Left renal pelvis (tissue), 4 donors: ENCODE results near the gene LIMCH1. TPM values are rescaled to one million over a fixed set of nuclear protein-coding genes. Genes with fewer than 3 reads are reported as not detected.
"Not testable (repeated sequence)": the region's sequence is repeated elsewhere in the genome, so short reads cannot be mapped to it uniquely, and the experiment has no call there.

Source experiments
- DNase-seq, 4 donors: peaks; one replicate each; pipeline ENCODE4 v3.0.0-alpha.2; 2013; ENCODE audit warnings: low read depth in 4 of 4, low spot score in 3 of 4
- polyA plus RNA-seq, 4 donors: library from polyadenylated mRNA; unstranded; fragments of 120-200 nt; gene quantifications; one replicate each; pipeline ENCODE4 v1.2.1, GENCODE V29; 2013; ENCODE audit not compliant: insufficient read length in 4 of 4

LIMCH1 gene, protein sequence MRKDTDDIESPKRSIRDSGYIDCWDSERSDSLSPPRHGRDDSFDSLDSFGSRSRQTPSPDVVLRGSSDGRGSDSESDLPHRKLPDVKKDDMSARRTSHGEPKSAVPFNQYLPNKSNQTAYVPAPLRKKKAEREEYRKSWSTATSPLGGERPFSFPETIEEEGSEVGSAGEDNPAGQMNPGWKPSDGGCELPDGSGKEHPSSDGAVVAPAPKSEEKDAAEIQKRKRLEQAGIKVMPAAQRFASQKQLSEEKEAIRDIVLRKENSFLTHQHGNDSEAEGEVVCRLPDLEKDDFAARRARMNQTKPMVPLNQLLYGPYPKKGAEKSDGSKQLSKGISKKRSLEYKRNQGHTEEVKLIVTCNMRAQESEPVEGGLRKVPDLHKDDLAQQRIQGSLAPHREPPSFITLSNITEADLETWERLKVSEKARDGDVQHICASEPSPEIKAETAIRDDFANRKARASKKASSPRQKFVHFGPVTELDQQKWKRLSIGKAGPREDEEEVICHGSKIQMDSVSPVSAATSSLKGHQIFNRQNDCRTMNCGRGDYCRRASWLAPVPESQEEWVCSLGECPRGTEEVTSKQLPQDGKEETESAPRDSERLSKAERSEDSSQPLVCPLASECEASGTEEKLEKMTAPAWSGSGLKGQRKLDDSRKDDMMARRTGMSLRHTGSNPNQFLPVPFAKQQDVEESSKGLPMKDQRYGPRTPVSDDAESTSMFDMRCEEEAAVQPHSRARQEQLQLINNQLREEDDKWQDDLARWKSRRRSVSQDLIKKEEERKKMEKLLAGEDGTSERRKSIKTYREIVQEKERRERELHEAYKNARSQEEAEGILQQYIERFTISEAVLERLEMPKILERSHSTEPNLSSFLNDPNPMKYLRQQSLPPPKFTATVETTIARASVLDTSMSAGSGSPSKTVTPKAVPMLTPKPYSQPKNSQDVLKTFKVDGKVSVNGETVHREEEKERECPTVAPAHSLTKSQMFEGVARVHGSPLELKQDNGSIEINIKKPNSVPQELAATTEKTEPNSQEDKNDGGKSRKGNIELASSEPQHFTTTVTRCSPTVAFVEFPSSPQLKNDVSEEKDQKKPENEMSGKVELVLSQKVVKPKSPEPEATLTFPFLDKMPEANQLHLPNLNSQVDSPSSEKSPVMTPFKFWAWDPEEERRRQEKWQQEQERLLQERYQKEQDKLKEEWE (N-terminal part only)
- polyA plus RNA-seq = 100 to 1,000 TPM in 2 of 4 donors, 10 to 100 TPM in 2; 42.6 to 125 (median 105) TPM

GRCh38 chr4:41538017-41538733 lies at the start of gene LIMCH1:
LIMCH1 (plus strand) TSS chr4:41538157; CDS start chr4:41605996, 67,839 bp downstream.
- no peak for DNase-seq

DNA sequence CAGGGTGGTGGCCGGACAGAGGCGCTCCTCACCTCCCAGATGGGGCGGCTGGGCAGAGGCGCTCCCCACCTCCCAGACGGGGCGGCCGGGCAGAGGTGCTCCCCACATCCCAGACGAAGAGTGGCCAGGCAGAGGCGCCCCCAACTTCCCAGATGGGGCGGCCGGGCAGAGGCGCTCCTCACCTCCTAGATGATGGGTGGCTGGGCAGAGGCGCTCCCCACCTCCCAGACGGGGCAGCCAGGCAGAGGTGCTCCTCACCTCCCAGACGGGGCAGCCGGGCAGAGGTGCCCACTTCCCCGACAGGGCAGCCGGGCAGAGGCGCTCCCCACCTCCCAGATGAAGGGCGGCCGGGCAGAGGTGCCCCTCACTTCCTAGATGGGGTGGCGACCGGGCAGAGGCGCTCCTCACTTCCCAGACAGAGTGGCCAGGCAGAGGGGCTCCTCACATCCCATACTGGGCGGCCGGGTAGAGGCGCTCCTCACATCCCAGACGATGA lies 46.8 kb upstream of the LIMCH1 start:
- not testable (repeated sequence) for DNase-seq

- no peak for DNase-seq
Observed at GRCh38 chr4:41496977-41497376, 41.0 kb upstream of the LIMCH1 start.

DNA sequence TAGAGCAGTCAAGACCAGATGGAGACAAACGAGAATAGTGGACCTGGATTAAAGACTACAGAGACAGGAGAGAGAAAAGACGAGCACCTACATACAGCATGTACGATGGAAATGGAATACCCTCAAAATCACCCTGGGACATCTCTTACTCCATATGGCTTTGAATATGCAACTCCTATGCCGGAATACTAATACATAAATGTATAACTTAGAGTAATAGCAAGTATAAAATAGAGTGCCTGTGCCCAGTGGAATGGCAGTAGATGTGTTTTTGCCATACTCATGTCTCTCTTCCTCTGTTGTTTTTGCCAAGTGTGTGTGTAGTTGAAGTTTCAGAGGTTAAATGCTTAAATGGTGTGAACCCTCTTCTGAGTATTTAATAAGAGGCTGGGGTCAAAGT lies 39.8 kb upstream of the LIMCH1 start:
- DNase-seq = no peak

DNA sequence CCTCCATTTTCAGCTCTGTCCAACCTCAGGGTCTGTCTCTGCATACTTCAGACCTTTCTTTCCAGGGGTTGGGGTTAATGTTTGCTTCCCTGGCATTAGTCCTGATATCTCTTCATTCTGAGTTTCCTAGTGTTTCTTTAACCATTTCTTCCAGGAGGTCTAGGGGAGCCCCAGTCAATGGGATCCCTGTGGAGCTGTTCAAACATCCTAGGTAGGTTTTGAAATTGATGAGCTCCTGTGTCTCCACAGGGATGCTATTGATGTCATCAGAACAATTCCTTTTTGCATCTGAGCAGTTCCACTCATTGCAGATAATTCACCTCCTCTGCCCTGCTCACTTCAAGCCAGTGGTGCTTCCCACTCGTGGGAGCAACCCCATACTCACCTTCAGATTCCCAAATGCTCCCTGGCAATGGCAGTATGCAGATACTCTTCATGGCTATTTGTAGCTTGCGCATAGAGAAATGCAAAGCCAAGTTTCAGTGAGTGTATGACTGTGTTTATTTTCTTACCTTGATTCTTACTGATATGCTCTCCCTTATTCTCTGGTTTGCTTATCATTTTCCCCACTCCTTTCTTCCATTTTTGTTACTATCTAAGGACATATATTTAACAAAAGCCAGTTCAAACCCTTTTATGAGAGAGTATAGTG lies 33.7 kb upstream of the LIMCH1 start:
- no peak for DNase-seq

- DNase-seq = no peak
Observed at GRCh38 chr4:41505161-41505661, 32.7 kb upstream of the LIMCH1 start.

DNA sequence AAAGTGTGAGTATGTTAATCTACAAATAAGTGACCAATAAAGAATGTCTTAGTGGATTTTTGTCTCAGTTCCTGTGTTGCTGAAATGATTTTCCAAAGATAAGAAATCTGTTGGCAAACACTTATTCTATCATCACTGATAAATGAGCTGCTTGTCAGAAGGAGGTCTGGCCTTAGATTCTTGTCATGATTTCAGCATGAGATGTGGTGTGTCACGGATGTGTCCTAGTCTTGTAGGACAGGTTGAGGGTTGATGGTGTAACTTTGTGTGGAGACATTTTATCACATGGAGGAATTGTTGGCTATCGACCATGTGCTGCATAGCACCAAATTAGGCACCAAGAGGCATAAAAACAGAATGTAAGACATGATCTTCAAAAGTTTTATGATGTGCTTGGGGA lies 31.8 kb upstream of the LIMCH1 start:
- no peak for DNase-seq

DNA sequence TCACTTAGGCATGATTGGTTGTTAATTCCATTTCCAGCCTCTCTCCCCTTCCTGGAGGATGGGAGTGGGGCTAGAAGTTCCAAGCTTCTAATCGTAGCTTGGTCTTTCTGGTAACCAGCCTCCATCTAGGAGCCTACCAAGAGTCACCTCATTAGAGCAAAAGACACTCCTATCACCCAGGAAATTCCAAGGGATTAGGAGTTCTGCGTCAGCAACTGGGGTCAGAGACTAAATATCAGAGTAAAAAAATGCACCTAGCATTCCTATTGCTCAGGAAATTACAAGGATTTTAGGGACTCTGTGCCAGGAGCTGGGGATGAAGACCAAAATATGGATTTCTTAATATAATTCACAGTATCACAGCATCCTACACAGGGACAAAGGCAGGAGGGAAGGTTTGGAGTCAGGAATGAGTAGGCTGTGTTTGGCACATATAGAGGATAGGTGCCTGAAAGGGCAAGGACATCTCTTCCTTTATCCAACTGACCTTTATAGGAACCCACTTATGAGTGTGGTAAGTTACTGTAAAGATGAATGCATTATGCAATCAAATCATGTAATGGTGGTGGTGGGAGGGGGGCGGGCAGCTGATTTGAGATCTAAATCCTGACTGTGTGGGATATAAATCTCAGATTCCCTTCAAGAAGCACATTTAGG lies 30.5 kb upstream of the LIMCH1 start:
- no peak for DNase-seq

DNA sequence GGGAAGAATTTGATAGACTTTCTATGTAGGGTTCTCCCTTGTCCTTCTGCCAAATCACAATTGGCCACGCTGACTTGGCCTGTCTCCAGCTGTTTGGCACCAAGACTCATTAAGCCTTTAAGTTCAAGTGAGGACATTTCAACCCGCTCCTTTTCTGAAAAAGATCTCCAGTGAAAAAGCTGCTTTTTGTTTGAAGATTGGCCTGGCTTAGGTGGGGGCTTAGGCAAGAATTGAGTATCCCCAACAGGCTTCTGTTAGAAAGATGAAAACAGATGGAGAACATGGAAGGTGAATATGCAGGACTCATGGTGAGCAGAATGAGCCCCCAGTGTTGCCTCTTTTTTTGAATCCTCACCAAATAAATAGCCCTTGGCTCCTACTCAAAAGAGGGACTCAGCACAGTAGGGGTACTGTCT lies 28.5 kb upstream of the LIMCH1 start:
- no peak for DNase-seq

DNA sequence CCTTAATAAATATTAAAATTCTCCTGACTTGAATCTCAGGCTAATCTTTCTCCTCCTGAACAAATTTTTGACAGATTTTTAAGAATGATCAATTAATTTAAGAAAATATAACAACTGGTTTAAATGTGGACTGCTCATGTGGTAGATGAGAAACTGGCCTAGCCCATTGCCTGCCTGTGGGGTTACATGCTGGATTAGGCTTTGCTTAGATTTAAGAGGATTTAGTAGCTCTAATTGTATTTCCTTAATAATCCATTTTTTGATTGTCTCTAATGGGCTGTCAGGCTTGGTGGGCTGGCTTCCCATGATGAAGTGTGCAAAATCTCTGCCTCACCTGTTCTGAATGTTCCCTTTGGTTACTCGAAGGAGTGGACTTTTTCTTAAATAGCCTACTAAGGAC lies 27.8 kb upstream of the LIMCH1 start:
- no peak for DNase-seq

- no peak for DNase-seq
Observed at GRCh38 chr4:41512136-41512535, 25.8 kb upstream of the LIMCH1 start.

- DNase-seq = no peak
Observed at GRCh38 chr4:41512596-41512995, 25.4 kb upstream of the LIMCH1 start.

DNA sequence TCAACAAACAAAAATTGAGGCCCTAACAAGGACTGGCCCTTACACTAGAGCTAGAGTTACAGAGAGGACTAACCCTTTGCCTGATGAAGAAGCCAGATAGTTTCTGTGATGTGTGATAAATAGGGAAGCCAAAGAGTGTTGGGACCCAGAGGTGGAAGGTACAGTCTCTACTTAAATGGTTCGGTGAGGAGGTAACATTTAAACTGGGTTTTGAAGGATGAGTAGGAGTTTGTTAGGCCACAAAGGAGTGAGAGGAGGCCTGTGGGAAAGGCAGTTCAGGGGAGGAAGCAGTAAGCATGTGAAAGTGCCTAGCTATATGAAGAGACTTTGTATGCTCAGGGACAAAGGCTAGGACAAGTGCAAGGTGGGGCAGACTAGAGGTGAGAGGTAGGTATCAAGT lies 23.8 kb upstream of the LIMCH1 start:
- no peak for DNase-seq

DNA sequence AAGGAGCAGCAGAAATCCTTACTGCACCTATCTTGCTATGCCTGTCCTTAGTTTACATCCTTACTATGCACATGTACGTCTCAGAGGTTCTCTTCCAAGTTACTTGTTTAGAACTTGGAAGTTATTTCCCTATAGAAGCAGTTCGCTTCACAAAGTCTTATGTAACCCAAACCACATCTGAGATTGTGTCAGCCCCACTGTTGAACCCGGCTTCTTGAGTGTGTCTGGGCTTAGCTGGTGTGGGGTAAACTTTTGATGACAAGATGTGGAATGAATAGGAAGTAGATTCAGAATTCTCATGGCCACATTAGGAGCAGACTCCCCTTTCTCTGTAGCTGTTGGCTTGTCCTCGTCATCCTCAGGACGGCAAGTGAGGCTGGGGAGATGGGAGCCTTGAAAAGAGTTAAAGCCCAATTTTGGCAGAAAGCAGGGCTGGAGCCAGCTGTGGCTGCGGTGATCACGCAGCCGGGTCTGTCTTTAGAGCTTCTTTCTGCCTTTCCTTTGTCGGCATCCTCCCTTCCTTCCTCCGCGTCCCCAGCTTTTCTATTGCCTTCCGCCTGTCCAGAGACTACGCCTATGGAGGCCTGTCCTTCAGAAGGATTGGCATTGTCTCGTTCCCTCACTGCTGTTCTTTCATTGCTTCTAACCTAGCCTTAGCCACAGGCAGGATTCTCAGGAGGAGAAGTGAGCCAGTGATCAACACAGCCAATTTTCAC lies 23.0 kb upstream of the LIMCH1 start:
- no peak for DNase-seq

GRCh38 chr4:41517121-41517520 lies 20.8 kb upstream of the LIMCH1 start:
- no peak for DNase-seq

DNA sequence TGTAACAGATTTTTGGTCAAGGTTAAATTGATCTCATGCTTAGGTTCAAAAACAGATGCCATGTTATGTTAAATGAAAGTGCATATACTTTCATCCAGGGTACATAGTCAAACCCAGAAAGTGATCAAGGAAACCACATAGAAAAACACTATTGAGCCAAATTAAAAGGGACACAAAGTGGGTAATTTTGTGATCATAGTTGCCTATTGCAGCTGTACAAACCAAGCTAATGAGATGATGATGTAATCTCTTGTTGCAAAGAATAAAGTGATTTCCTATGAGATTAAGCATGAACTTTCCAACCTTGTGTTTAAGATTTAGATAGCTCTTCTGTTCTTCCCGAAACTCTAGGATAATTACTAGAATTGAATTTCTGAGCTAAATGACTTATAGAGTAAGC lies 20.2 kb upstream of the LIMCH1 start:
- no peak for DNase-seq

DNA sequence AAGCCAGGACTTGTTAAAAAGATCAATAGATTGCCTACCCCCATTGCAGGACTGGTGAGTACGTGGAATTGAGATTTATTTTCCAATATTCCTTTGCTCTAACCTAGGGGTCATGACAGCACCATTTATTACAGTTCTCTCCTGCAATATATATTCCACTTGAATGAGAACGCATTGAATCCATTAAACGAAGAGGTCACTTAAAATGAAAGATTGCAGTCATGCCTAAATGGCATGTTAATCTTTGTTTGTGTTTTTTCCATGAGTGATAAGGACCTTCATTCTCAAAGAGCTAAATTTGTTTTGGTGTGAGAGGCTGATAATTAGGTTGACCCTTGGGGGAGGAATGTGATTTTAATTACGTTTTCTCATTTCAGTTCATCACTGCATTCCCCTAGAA lies 13.5 kb upstream of the LIMCH1 start:
- no peak for DNase-seq

GRCh38 chr4:41525129-41525528 lies 12.8 kb upstream of the LIMCH1 start:
- DNase-seq = no peak
